Measurements from ENCODE around the gene NUP98.

The NUP98 gene

GRCh38 chr11:3732671-3733436 lies 64.5 kb downstream of the NUP98 start:
- Histone ChIP-seq H3K4me3 (ENCODE audit: low read depth, low read length) (no peak overlapping the region), H3K27me3 (no peaks in the 10 kb centered on the region), H3K36me3 (peaks cover 3% of the 10 kb centered on the region; the same call in 1 of the 2 replicates), H3K4me1 (no peaks in the 10 kb centered on the region), H3K9me3 (no peaks in the 10 kb centered on the region)
- no peak for TF ChIP-seq CTCF (IDR thresholded peaks at IDR 0.05; ENCODE audit: low read depth, low read length)
- DNase-seq = no peak

- DNase-seq = no peak
- TF ChIP-seq CTCF (IDR thresholded peaks at IDR 0.05; ENCODE audit: low read depth, low read length) = no peak
- Histone ChIP-seq H3K4me1 (no peaks in the 10 kb centered on the region), H3K36me3 (peaks cover 7% of the 10 kb centered on the region), H3K4me3 (ENCODE audit: low read depth, low read length) (no peak overlapping the region), H3K27me3 (no peaks in the 10 kb centered on the region), H3K9me3 (no peaks in the 10 kb centered on the region)
Observed at GRCh38 chr11:3723014-3723708, 74.2 kb downstream of the NUP98 start.

GRCh38 chr11:3722100-3722499 lies 75.3 kb downstream of the NUP98 start:
- TF ChIP-seq CTCF (IDR thresholded peaks at IDR 0.05; ENCODE audit: low read depth, low read length) = no peak
- Histone ChIP-seq H3K4me1 (no peaks in the 10 kb centered on the region), H3K4me3 (ENCODE audit: low read depth, low read length) (no peak overlapping the region), H3K27me3 (no peaks in the 10 kb centered on the region), H3K36me3 (peaks cover 13% of the 10 kb centered on the region), H3K9me3 (no peaks in the 10 kb centered on the region)
- no peak for DNase-seq

- peaks cover 17% of the 10 kb centered on the region for H3K36me3 ChIP-seq
- TF ChIP-seq CTCF (IDR thresholded peaks at IDR 0.05; ENCODE audit: low read depth, low read length) = no peak
Observed at GRCh38 chr11:3720997-3721396, 76.4 kb downstream of the NUP98 start.

GRCh38 chr11:3712274-3712673 lies 85.1 kb downstream of the NUP98 start:
- no peak for DNase-seq
- H3K4me1 ChIP-seq = no peaks in the 10 kb centered on the region
- no peaks in the 10 kb centered on the region for H3K27me3 ChIP-seq
- H3K4me3 ChIP-seq (ENCODE audit: low read depth, low read length) = no peak overlapping the region
- H3K36me3 ChIP-seq = peaks cover 23% of the 10 kb centered on the region
- no peaks in the 10 kb centered on the region for H3K9me3 ChIP-seq
- TF ChIP-seq CTCF (IDR thresholded peaks at IDR 0.05; ENCODE audit: low read depth, low read length) = no peak

More at GRCh38 chr11:3720997-3721396, 76.4 kb downstream of the NUP98 start:
- no peaks in the 10 kb centered on the region for H3K4me1 ChIP-seq
- no peak overlapping the region for H3K4me3 ChIP-seq (ENCODE audit: low read depth, low read length)
- H3K9me3 ChIP-seq = no peaks in the 10 kb centered on the region
- no peaks in the 10 kb centered on the region for H3K27me3 ChIP-seq
- no peak for DNase-seq

All from BE2C (cell line).